Transverse colon (tissue), 4 donors: ENCODE results near the gene ARHGAP18. TPM values are rescaled to one million over a fixed set of nuclear protein-coding genes. Genes with fewer than 3 reads are reported as not detected.
A peak's percentile ranks its signal among the peaks of the same experiment; 100 is the strongest.

Experiments
- DNase-seq: peaks from one replicate; pipeline ENCODE4 v3.0.0-alpha.2; 2019
- H3K27ac ChIP-seq, 4 donors: fragments of 200-600 bp; sonication (generic); 2 replicates each; pipeline ENCODE4 v1.5.1; 2016 to 2018; ENCODE audit warnings: inconsistent platforms in 4 of 4
- H3K27me3 ChIP-seq: fragments of 200-600 bp; sonication (generic); 2 replicates; pipeline ENCODE4 v1.5.1; 2017; ENCODE audit warnings: inconsistent platforms
- H3K36me3 ChIP-seq, 4 donors: fragments of 200-600 bp; sonication (generic); 2 replicates each; pipeline ENCODE4 v1.5.1; 2017 to 2019; ENCODE audit warnings: inconsistent platforms in 4 of 4
- H3K4me1 ChIP-seq, 4 donors: fragments of 200-600 bp; sonication (generic); 2 replicates each; pipeline ENCODE4 v1.5.1; 2017 to 2020; ENCODE audit warnings: inconsistent platforms in 4 of 4
- H3K4me3 ChIP-seq, 4 donors: fragments of 200-600 bp; sonication (generic); 1 replicate in 1 of 4; 2 replicates in 3 of 4; pipeline versions ENCODE4 v1.5.1 to v1.6.1; 2017 to 2019; ENCODE audit warnings: inconsistent platforms in 4 of 4
- H3K9me3 ChIP-seq, 2 donors: fragments of 200-600 bp; sonication (generic); 2 replicates each; pipeline ENCODE4 v1.5.1; 2017 to 2019; ENCODE audit warnings: inconsistent platforms in 2 of 2
- EP300 ChIP-seq: sonication (generic); formaldehyde crosslinking; IDR thresholded peaks from one replicate; pipeline ENCODE4 v1.6.1; 2017; ENCODE audit warnings: antibody characterized with exemption, low read depth
- POLR2A ChIP-seq: fragments of 450-650 bp; IDR thresholded peaks from one replicate; pipeline ENCODE4 v1.6.1; 2016; ENCODE audit warnings: antibody characterized with exemption, mild to moderate bottlenecking, moderate library complexity
- POLR2AphosphoS5 ChIP-seq, 3 donors: sonication (generic); formaldehyde crosslinking; IDR thresholded peaks; one replicate each; pipeline ENCODE4 v1.6.1; 2016; ENCODE audit warnings: antibody characterized with exemption in 3 of 3
- WGBS, 2 donors: methylation state at CpG; one replicate each; pipeline ENCODE4 v1.1.5; 2018; ENCODE audit warnings: low coverage in 1 of 2; 5-methylcytosine and 5-hydroxymethylcytosine counted together
- in situ Hi-C, 4 donors: fragments of 200-750 bp; cut with MboI; loops; one replicate each; pipeline versions ENCODE4 v1.15.0 to v1.15.1; 2017; ENCODE audit warnings: low sequenced_read_pairs in 3 of 4, low pct_ligation_motif_present in 1 of 4, low pct_unique_long_range_greater_than_20kb in 1 of 4
- intact Hi-C: fragments of 100-400 bp; cut with DNase I; formaldehyde crosslinking; loops from one replicate; pipeline ENCODE4 v1.15.1; 2023; ENCODE audit warnings: low total_unique reads
- total RNA-seq, 4 donors: library from RNA; depleted of rRNA; stranded (reverse); fragments of >200 nt; gene quantifications; one replicate each; pipeline ENCODE4 v1.1.0, GENCODE V29; 2016
- TF ChIP-seq, protein P1 (sequence below), 5 experiments: fragments of 200-600 bp in 3 of 5; fragments of 450-650 bp in 2 of 5; sonication (generic) in 3 of 5; IDR thresholded peaks; 1 replicate in 2 of 5; 2 replicates in 3 of 5; pipeline ENCODE4 v1.5.1; 2016 to 2017; ENCODE audit warnings: antibody characterized with exemption in 5 of 5, inconsistent platforms in 3 of 5, mild to moderate bottlenecking in 2 of 5, moderate library complexity in 1 of 5

The ARHGAP18 gene
- total RNA-seq, 4 donors from 2014 or later: 5.2 to 21.8 (median 13.0) TPM

DNA sequence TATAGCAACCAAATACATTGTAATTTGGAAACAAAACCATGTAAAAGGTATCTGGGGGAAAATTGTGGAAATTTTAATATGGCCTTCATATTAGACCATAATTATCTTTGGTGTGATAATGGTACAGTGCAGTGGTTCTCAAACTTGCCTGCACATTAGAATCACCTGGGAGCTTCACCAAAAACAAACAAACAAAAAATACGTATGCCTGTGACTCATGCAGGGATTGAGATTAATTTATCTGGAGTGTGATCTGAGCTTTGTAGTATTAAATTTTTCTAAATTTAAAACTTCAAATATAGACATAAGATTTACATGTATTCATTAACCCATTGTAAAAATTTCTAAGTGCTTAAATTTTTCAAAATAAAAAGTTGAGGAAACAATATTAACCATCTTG, 31.5 kb downstream of the ARHGAP18 start:
- Histone ChIP-seq H3K4me3 (no peak overlapping the region), H3K9me3 (no peaks in the 10 kb centered on the region), H3K4me1 (peaks cover 0 to 20% (median 5%) of the 10 kb centered on the region in 4 donors), H3K27ac (no peak overlapping the region), H3K27me3 (no peaks in the 10 kb centered on the region), H3K36me3 (no peaks in the 10 kb centered on the region)
- intact Hi-C loops (no loop called here), in situ Hi-C loops (no loop called here)
- TF ChIP-seq, protein P1, sequence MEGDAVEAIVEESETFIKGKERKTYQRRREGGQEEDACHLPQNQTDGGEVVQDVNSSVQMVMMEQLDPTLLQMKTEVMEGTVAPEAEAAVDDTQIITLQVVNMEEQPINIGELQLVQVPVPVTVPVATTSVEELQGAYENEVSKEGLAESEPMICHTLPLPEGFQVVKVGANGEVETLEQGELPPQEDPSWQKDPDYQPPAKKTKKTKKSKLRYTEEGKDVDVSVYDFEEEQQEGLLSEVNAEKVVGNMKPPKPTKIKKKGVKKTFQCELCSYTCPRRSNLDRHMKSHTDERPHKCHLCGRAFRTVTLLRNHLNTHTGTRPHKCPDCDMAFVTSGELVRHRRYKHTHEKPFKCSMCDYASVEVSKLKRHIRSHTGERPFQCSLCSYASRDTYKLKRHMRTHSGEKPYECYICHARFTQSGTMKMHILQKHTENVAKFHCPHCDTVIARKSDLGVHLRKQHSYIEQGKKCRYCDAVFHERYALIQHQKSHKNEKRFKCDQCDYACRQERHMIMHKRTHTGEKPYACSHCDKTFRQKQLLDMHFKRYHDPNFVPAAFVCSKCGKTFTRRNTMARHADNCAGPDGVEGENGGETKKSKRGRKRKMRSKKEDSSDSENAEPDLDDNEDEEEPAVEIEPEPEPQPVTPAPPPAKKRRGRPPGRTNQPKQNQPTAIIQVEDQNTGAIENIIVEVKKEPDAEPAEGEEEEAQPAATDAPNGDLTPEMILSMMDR (IDR thresholded peaks at IDR 0.05): no peak
- TF ChIP-seq POLR2A (no peak), EP300 (no peak), POLR2AphosphoS5 (IDR thresholded peaks at IDR 0.05) (no peak)
- WGBS, 2 donors: 50 to 55% methylated on average over 1 of the region's 1 CpG
- no peak for DNase-seq

DNA sequence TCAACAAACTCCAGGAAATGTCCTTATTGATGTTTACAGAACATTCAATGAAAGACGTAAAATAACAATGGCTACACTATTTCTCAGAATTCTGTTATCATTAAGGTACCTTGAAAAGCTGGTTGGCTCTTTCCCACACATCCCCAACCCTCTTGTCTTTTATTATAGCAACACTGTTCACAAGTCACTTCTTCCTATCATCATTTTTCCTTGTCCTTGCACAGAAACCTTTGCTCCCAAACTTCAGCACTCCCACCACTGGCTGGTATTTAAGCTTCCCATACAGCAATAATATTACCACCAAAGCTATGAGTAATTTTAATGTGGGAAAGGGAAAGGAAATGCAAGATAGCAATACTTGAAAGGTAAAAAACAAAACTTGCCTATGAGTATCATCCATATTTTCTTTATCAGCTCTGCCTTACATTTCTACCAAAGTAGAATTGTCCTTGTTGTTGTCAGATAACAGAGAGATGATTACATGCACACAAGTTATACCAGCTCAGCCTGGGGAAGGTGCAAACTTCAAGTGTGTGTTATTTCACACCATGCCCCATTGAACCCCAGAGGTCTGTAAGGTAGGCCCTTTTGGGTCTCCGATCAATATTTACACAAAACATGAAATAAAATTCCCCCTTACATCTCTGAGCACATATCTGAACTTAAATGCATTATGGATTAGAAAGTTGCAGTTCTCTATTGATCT, 32.2 kb downstream of the ARHGAP18 start:
- no peaks in the 10 kb centered on the region for H3K27me3 ChIP-seq
- no peak overlapping the region for H3K4me3 ChIP-seq
- DNase-seq: no peak
- H3K4me1 ChIP-seq: peaks cover 0 to 27% (median 5%) of the 10 kb centered on the region in 4 donors
- no peak overlapping the region for H3K27ac ChIP-seq
- no peak for TF ChIP-seq EP300
- no peak for TF ChIP-seq POLR2A
- no peak for TF ChIP-seq POLR2AphosphoS5 (IDR thresholded peaks at IDR 0.05)
- TF ChIP-seq, protein P1 (IDR thresholded peaks at IDR 0.05): no peak
- 70 to 74% methylated on average over 2 of the region's 2 CpGs for WGBS, 2 donors
- intact Hi-C loops: no loop called here
- no peaks in the 10 kb centered on the region for H3K9me3 ChIP-seq
- in situ Hi-C loops: no loop called here
- H3K36me3 ChIP-seq: no peaks in the 10 kb centered on the region

DNA sequence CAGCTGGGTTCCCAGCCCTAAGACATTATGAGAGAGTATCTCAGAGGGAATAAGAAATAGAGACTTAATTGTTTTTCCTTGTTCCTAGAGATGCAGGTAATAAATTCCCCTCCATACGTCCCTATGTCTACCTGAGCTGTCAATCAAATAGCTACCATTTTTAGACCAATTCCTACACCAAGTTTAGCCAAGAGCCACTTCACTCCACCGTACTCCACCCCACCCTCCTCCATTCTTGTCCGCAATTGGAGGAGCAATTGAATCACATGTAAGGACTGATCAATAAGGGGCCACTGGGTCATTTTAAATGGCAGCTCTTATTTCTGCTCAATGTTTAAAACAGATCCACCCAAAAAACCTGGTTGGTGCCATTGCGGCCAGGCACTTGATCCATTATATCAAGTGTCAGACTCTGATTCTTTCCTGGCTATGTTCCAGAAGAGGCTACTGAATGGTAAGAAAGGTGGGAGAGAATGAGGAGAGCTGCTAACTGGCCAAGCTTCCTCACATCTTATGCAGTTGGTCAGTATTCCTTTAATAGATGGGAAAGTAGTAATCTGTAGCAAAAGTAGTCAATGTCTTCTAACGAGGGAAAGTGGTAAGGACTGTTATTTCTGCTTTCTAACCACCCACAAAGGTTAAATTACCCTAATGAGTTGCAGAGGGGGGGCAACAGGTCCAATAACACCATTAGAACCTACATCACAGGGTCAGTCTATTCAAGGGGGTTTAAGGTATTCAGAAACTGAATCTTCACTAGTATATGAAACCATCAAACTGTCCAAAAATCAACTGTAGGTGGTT, 34.1 kb downstream of the ARHGAP18 start:
- WGBS, 2 donors: 91 to 92% methylated on average over 4 to 5 of the region's 5 CpGs
- no peak overlapping the region for H3K27ac ChIP-seq
- TF ChIP-seq, protein P1 (IDR thresholded peaks at IDR 0.05): no peak
- TF ChIP-seq POLR2A: no peak
- TF ChIP-seq POLR2AphosphoS5 (IDR thresholded peaks at IDR 0.05): no peak
- no peak for TF ChIP-seq EP300
- H3K4me3 ChIP-seq: no peak overlapping the region
- no peaks in the 10 kb centered on the region for H3K9me3 ChIP-seq
- H3K36me3 ChIP-seq: no peaks in the 10 kb centered on the region
- intact Hi-C loops (no loop called here), in situ Hi-C loops (no loop called here)
- DNase-seq: no peak
- H3K27me3 ChIP-seq: no peaks in the 10 kb centered on the region
- H3K4me1 ChIP-seq: peaks cover 0 to 40% (median 5%) of the 10 kb centered on the region in 4 donors

DNA sequence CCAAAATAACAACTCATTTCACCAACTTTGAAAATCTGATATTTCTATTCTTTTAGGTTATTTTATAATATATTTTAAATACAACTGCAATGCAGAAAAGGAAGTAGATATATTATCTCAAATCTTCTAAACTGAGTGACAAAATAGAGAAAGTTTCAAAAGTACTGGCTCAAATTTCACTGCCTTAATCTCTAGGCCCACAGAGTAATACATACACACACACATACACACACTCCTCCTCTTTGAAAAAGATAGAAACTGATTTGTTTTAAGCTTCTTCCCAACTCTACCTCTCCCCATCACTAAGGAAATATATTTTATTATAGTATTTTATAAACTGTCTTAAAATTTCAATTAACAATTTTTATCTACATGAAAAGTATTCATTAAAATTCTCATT, 36.2 kb downstream of the ARHGAP18 start:
- in situ Hi-C loops (no loop called here), intact Hi-C loops (no loop called here)
- no peaks in the 10 kb centered on the region for H3K36me3 ChIP-seq
- H3K4me3 ChIP-seq: no peak overlapping the region
- peak overlapping the region; percentile 56 to 67 (median 58) for H3K27ac ChIP-seq
- TF ChIP-seq POLR2AphosphoS5 (IDR thresholded peaks at IDR 0.05): no peak
- DNase-seq: no peak
- H3K9me3 ChIP-seq: no peaks in the 10 kb centered on the region
- peaks cover 0 to 43% (median 5%) of the 10 kb centered on the region in 4 donors for H3K4me1 ChIP-seq
- H3K27me3 ChIP-seq: no peaks in the 10 kb centered on the region
